ENCODE data around the gene MADCAM1. TPM values are rescaled to one million over a fixed set of nuclear protein-coding genes. Genes with fewer than 3 reads are reported as not detected.

Gene MADCAM1
- 1 to 10 TPM in 1 of 2 donors, under 1 TPM in 1; 0.80 to 4.4 TPM for total RNA-seq
- polyA plus RNA-seq, result under 1 TPM; 0.24 to 0.41 TPM
- long read RNA-seq, donor 1, partial matches to known transcripts, result 0 of 1 reads
- long read RNA-seq, donor 1, other reads (novel, unspliced or antisense), result 0 of 1 reads
- long read RNA-seq, donor 2, partial matches to known transcripts, result 0 of 2 reads
- long read RNA-seq, donor 2, other reads (novel, unspliced or antisense), result 0 of 2 reads
- long read RNA-seq, donor 3, partial matches to known transcripts, result 0 of 3 reads
- long read RNA-seq, donor 3, other reads (novel, unspliced or antisense), result 0 of 3 reads
- long read RNA-seq, donor 4, partial matches to known transcripts, result 0 of 1 reads
- long read RNA-seq, donor 4, other reads (novel, unspliced or antisense), result 0 of 1 reads
- long read RNA-seq, donor 5, partial matches to known transcripts, result 0 of 1 reads
- long read RNA-seq, donor 5, other reads (novel, unspliced or antisense), result 0 of 1 reads

GRCh38 chr19:496112-496665 is at the start of gene MADCAM1:
MADCAM1 (plus strand) TSS chr19:496486; CDS start chr19:496500, 14 bp downstream.
- DNase-seq (no peak), ATAC-seq (ENCODE audit: insufficient read depth, low FRiP score) (no peak)
- Histone ChIP-seq H3K9ac (ENCODE audit: insufficient read depth in 1 of 2, low read length in 2 of 2) (no peak within 1 kb of the TSS), H3K4me3 (no peak within 1 kb of the TSS), H3K4me1 (ENCODE audit: control insufficient read depth in 5 of 5, insufficient read depth in 5 of 5, low read length in 5 of 5) (peaks cover 0 to 7% (median 0%) of the 10 kb centered on the region in 5 donors), H3K36me3 (ENCODE audit: control insufficient read depth in 4 of 4, insufficient read depth in 4 of 4, low read length in 4 of 4) (no peaks in the 10 kb centered on the region), H3K9me3 (ENCODE audit: control insufficient read depth in 4 of 4, insufficient read depth in 3 of 4, low read length in 3 of 4) (peaks cover 0 to 3% (median 0%) of the 10 kb centered on the region in 4 donors), H3K27me3 (ENCODE audit: control insufficient read depth in 3 of 3, insufficient read depth in 3 of 3, low read length in 2 of 3) (peaks cover 0 to 29% (median 13%) of the 10 kb centered on the region in 3 donors), H3K27ac (ENCODE audit: low read depth in 1 of 2, low read length in 1 of 2) (no peak within 1 kb of the TSS)
- WGBS, 2 donors, result 7 to 10% methylated on average over 30 to 33 of the region's 33 CpGs
- no peak for TF ChIP-seq CTCF (IDR thresholded peaks at IDR 0.05; ENCODE audit: control extremely low read depth, extremely low read depth)

GRCh38 chr19:447064-447426 is 49.2 kb upstream of the MADCAM1 start:
- Histone ChIP-seq H3K4me1 (ENCODE audit: control insufficient read depth in 5 of 5, insufficient read depth in 5 of 5, low read length in 5 of 5) (peaks cover 0 to 9% (median 0%) of the 10 kb centered on the region in 5 donors), H3K36me3 (ENCODE audit: control insufficient read depth in 4 of 4, insufficient read depth in 4 of 4, low read length in 4 of 4) (no peaks in the 10 kb centered on the region), H3K9ac (ENCODE audit: insufficient read depth in 1 of 2, low read length in 2 of 2) (no peak overlapping the region), H3K9me3 (ENCODE audit: control insufficient read depth in 4 of 4, insufficient read depth in 3 of 4, low read length in 3 of 4) (peaks cover 0 to 3% (median 0%) of the 10 kb centered on the region in 4 donors), H3K4me3 (no peak overlapping the region), H3K27ac (ENCODE audit: low read depth in 1 of 2, low read length in 1 of 2) (no peak overlapping the region), H3K27me3 (ENCODE audit: control insufficient read depth in 3 of 3, insufficient read depth in 3 of 3, low read length in 2 of 3) (no peaks in the 10 kb centered on the region)
- no peak for TF ChIP-seq CTCF (IDR thresholded peaks at IDR 0.05; ENCODE audit: control extremely low read depth, extremely low read depth)
- DNase-seq (no peak), ATAC-seq (ENCODE audit: insufficient read depth, low FRiP score) (no peak)
- 70 to 75% methylated on average over 24 of the region's 24 CpGs for WGBS, 2 donors

- Histone ChIP-seq H3K27ac (ENCODE audit: low read depth in 1 of 2, low read length in 1 of 2) (peak overlapping the region in 1 of 2 donors; percentile 6), H3K9ac (ENCODE audit: insufficient read depth in 1 of 2, low read length in 2 of 2) (no peak overlapping the region), H3K4me3 (no peak overlapping the region), H3K36me3 (ENCODE audit: control insufficient read depth in 4 of 4, insufficient read depth in 4 of 4, low read length in 4 of 4) (no peaks in the 10 kb centered on the region), H3K27me3 (ENCODE audit: control insufficient read depth in 3 of 3, insufficient read depth in 3 of 3, low read length in 2 of 3) (no peaks in the 10 kb centered on the region), H3K4me1 (ENCODE audit: control insufficient read depth in 5 of 5, insufficient read depth in 5 of 5, low read length in 5 of 5) (peaks cover 0 to 9% (median 0%) of the 10 kb centered on the region in 5 donors), H3K9me3 (ENCODE audit: control insufficient read depth in 4 of 4, insufficient read depth in 3 of 4, low read length in 3 of 4) (peaks cover 0 to 2% (median 0%) of the 10 kb centered on the region in 4 donors)
- DNase-seq (peak in 2 of 3 donors; percentile 13 to 49), ATAC-seq (ENCODE audit: insufficient read depth, low FRiP score) (no peak)
- WGBS, 2 donors, result 37 to 49% methylated on average over 31 of the region's 31 CpGs
- TF ChIP-seq CTCF (IDR thresholded peaks at IDR 0.05; ENCODE audit: control extremely low read depth, extremely low read depth), result no peak
Observed at GRCh38 chr19:447816-448560, 48.3 kb upstream of the MADCAM1 start.
